GM19351 (cell line): Measurements from ENCODE around the gene RNF220.
A peak's percentile ranks its signal among the peaks of the same experiment; 100 is the strongest.
"Not testable (repeated sequence)": the region's sequence is repeated elsewhere in the genome, so short reads cannot be mapped to it uniquely, and the experiment has no call there.

Experiments
- ATAC-seq: cut with Tn5 transposase; IDR thresholded peaks from one replicate; pipeline ENCODE4 v1.9.1; 2021; ENCODE audit warnings: mild to moderate bottlenecking, moderate library complexity; ENCODE audit not compliant: unreplicated experiment

RNF220 gene

DNA sequence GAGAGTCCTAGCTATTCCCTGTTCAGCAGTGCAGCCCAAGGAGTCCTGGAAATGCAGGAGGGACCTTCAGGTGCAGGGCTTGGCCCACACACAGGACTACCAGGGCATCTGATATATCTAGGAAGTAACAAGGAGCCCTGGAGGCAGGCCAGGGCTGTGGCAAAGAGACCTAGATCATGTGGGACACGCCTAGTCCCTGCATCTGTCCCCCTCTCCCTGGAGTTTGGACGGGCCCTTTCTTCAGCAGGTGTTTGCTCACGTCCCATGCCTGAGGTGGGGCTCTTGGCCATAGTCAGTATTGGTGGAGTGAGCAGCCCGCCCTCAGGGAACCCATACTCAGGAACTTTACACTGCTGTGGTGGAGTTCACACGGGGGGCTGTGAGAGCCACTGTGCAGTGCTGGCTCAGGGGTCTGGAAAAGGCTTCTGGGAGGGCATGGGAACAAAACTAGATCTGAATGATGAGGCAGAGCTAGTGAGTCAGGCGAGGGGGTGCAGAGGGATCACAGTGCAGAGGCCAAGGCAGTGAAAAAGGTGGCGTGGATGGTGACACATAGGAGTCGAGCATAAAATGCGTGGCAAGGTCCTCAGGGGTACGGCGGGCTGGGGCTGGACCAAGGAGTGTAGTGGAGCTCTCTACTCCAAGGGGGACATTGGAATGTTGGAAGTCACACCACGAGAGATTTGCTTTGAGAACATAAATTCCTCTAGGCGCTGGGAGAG, 243.6 kb downstream of the RNF220 start:
- ATAC-seq: no peak

DNA sequence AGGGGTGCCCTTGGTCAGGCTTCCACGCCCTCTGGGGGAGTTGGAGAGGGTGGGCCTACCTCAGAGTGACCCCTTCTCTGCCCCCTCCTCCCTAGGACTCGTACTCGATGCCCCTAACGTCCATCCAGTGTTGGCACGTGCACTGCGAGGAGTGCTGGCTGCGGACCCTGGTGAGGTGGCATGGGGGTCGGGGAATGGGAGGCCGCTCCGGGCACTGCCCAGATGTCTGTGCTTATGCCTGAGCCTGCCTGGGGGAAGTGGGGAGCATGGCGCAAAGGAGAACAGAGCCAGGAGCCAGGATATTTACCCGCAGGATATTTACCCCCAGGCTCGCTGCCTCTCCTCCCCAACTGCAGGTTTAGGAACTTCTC, 244.7 kb downstream of the RNF220 start:
- no peak for ATAC-seq

DNA sequence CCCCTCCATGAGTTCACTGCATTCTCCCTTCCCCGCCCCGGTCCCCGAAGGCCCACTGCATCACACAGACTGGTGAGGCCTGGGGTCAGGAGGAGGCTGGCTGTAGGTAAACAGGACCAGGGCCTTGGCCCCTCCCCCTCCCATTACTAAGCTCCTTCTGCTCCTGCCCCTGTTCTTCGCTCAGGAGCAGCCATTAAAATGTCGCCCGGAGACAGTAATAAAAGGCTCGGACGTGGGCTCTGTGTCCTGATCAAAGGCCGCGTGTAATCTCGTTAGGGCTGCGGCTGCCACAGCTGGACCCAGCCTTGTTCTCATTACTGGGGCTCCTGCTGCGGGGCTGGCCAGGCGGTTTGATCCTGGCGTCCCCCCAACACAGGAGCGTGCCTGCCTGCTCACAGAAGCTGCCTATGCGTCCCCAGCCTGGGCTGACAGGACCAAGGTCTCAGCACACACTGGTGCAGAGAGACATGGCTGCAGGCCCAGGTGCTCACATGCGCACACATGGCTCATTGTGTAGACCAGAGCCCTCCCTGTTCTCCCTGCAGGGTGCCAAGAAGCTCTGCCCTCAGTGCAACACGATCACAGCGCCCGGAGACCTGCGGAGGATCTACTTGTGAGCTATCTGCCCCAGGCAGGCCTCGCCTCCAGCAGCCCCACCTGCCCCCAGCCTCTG, 245.2 kb downstream of the RNF220 start:
- no peak for ATAC-seq

DNA sequence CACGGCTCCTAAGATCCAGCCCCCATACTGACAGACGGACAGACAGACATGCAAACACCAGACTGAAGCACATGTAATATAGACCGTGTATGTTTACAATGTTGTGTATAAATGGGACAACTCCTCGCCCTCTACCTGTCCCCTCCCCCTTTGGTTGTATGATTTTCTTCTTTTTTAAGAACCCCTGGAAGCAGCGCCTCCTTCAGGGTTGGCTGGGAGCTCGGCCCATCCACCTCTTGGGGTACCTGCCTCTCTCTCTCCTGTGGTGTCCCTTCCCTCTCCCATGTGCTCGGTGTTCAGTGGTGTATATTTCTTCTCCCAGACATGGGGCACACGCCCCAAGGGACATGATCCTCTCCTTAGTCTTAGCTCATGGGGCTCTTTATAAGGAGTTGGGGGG, 246.0 kb downstream of the RNF220 start:
- ATAC-seq: no peak

DNA sequence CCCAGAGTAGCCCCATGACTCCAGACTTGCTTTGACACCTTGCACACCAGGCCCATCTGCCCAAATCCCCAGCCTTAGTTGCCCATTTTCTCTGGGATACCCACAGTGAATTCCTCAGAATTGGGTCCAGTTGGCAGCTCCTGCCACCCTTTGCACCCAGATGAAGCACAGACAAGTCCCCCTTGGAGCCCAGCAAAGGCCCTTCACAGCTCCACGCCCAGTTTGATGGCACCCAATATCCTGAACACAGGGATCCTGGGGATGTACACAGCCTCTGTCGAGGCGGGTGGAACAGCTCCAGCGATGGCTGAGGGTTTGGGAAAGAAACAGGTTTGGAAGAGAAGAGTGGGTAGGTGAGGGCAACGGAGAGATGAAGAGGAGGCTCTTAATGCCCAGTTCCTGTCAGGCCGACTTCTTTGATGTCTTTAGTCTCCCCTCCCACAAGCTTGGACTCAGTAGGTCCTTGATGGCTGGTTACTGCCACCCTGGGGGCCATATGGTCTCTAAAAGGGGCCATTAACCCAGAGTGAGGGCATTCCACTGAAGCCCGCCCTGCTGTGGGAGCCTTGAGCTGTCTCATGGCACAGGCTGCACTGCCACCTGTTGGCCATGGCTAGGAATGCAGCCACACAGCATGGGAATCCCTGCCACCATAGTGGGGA, 247.5 kb downstream of the RNF220 start:
- peak; percentile 63 for ATAC-seq

DNA sequence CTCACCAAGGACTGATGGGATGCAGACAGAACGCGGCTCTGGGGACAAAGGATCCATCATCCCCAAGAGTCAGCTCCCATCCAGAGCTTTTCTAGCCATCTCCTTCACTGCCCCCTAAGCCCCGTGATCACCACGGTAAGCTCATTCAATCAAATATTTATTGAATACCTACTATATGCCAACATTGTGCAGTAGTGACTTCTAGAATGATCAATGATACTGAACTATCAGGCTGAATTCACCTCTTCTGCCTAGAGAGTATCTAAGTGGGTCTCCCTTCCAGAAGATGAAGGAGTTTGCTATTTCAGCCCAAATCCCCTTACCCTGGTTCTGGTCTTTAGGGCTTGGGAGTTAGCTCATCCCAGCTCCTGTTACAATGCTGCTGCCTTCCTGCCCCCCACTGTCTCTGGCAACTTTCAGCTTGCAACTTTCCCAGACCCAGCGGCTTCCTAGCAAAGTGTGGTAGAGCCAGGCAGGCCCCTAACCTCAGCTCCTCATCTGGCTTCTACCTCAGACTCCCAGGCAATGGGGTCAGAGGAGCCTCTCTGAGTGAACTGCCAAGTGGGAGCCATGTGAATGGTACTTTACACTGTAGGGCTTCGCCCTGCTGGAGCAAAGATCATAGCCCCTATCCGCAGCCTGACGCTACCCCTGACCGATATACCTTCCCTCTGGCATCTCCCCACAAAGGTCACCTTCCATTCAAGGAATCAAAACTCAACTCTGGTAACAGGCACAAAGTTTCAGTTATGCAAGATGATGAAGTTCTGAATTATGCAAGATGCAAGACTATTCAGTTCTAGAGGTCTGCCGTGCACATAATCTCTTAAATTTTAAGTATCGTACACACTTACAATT, 248.3 kb downstream of the RNF220 start:
- no peak for ATAC-seq

DNA sequence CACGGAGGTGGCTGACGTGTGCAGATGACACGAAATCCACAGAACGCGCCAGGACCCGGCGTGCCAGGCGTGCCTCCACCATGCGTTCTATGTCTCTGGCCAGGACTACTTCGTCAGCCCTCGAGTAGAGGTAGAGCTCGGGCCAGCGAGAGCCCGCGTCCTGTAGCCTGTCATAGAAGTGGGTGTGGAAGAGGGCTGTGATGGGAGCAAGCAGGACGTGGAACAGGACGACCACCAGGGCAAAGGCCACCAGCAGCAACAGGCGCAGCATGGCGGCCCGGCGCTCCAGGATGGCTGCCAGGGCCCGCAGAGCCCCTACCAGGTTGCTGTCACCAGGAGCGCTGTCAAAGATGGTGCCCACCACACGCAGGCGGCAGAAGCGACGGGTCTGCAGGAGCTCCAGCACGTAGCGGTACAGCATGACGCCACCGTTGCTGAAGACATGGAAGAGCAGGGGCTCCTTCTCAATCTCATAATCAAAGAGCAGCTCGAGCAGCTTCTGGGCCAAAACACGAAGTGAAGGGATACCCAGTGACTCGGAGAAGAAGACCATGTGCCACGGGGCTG, 249.6 kb downstream of the RNF220 start:
- no peak for ATAC-seq

DNA sequence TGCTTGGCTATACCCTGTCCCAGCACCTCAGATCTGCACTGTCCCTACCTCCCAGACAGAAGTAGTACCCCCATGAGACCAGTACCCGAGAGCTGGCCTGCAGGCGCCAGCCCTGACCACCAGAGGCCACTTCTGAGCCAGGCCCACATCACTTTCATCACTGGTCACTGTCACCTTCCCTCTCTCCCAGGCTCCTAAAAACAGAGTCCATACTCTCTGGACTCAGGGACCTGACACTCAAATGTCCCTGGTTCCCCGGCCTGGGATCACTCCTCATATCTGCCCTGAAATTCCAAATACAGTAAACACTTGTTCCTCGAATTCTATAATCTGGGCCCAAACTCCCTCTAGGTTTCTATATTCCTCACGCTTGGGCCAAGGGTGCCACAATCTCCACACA, 250.6 kb downstream of the RNF220 start:
- no peak for ATAC-seq

DNA sequence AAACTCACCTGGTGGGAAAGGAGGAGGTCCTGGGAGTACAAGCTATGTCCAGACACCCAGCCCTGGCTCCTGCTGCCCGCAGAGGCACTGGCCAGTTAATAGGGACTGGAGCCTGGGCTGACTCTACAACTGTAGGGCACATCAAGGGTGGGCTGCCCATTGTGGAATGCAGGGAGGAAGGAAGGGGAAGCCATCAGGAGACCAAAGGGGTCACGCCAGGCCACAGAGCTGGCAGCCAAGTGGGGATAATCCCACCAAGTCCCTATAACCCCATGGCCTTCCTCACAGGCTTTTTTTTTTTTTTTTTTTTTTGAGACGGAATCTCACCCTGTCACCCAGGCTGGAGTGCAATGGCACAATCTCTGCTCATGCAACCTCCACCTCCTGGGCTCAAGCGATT, 254.5 kb downstream of the RNF220 start:
- no peak for ATAC-seq

DNA sequence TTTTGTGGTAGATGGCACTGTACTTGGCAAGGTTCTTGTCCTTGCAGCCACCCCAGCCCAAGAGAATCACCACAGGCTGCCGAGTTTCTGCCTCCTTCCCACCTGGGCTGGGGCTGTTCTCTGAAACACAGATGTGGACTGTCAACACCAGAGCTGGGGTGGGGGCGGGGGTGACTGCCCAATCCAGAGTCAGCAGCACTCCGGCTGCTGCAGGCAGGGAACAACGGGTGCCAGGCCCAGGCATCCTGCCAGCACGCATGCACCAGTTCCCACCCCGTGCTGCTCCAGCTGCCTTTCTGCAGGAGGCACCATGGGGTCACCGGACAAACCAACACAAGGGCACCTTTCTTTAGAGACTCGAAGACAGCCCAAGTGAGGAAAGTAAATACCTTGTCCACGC, 255.1 kb downstream of the RNF220 start:
- no peak for ATAC-seq

DNA sequence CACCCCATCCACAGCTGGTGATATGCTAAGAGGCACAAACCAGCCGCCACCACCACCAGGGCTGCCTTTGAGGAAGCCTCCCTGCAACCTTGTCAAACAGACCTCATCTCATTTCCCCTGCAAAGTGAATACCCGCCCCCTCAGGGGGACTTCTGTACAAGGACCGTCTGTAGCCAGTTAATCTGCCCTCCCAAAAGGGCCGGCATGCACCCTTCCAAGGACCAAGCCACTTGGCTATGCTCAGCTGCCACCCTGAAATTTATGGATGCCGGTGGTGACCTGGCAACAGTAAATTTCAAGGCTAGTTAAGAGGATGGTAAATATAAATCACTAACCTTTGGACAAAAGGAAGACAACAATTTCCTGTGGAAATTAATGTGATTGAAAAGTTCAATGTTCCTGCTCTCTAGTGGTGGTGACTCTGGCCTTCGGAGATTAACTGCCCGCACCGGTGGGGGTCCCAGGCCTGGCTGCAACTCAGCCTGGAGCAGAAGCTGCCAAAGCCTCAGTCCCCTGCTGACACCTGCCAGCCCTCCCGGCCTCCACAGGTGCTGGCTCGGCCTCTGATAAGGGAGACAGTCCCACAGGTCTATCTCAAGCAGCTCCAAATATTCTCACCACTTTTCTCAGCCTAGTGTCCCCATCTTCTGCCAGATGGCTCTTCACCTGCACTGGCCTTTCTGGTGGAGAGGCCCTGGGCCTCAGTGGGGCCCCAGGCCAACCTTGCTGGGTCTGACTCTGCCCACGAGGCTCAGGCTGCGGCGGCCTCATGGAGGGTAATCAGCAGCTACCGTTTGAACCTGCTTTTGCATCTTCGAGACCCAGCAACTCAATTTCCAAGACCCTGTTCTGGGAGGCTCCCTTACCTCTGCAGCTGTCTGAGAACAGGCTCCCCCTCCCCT, 257.0 kb downstream of the RNF220 start:
- ATAC-seq: no peak

DNA sequence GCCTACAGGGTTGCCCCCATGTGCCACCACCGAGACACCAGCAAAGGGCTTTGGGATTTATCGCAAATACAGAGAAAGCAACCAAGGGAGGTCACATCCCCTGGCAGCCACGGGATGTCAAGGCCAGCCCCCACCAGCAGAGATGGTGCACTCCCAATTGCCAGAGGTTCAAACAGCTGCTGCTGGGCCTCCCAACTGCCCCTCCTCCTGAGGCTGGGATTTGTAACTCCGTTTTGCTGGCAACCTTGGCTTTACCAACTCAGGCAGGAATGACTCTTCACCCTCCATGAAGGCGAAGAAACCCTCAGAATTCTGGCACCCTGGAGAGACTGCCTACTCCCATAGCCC, 257.6 kb downstream of the RNF220 start:
- no peak for ATAC-seq

DNA sequence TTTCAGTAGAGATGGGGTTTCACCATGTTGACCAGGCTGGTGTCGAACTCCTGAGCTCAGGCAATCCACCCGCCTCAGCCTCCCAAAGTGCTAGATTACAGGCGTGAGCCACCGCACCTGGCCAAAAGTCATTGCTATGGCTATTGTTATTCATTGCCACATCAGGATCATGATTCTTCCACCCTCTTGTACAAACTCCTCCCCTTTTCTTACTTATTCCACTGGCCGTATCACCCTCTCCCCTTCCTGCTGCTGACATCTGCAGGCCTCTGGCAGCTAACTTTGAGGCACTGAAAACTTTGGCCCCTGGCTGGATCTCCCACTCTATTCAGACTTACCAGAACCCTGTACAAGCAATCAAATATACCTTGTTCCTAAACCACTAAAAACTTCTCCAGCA, 258.4 kb downstream of the RNF220 start:
- ATAC-seq: no peak

DNA sequence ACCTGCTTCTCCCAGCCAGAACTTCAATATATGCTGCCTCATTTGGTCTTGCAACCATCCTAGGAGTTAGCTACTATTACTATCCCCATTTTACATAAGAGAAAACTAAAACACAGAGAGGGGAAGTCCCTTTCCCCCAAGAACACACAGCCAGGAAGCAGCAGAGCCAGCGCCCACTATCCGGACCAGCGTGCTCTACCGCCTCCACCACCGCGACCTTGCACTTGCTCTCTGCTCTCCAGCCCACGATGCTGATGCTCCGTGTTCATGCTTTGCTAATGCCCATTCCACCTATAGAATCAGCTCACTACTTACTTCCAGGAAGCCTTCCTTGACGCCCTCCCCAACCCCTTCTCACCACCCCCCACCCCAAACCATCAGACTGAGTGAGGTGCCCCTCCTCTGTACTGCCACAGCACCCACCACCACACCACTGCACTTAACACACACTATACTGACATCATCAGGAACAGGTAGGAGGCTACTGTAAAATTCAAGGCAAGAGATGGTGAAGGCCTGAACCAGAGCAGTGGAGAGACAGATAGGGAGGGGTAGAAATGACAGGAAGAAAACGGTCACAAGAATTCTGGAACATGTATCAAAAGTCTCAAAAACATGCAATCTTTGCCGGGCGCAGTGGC, 259.8 kb downstream of the RNF220 start:
- peak; percentile 69 for ATAC-seq

DNA sequence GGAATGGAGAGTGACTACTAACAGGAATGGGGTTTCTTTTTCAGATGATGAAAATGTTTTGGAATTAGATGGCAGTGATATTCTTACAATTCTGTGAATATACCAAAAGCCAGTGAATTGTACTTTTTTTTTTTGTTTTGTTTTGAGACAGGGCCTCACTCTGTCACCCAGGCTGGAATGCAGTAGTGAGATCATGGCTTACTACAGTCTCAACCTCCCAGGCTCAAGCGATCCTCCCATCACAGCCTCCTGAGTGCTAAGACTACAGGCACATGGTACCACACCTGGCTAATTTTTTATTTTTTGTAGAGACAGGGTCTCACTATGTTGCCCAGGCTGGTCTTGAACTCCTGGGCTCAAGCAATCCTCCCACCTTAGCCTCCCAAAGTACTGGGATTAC, 261.7 kb downstream of the RNF220 start:
- not testable (repeated sequence) for ATAC-seq

DNA sequence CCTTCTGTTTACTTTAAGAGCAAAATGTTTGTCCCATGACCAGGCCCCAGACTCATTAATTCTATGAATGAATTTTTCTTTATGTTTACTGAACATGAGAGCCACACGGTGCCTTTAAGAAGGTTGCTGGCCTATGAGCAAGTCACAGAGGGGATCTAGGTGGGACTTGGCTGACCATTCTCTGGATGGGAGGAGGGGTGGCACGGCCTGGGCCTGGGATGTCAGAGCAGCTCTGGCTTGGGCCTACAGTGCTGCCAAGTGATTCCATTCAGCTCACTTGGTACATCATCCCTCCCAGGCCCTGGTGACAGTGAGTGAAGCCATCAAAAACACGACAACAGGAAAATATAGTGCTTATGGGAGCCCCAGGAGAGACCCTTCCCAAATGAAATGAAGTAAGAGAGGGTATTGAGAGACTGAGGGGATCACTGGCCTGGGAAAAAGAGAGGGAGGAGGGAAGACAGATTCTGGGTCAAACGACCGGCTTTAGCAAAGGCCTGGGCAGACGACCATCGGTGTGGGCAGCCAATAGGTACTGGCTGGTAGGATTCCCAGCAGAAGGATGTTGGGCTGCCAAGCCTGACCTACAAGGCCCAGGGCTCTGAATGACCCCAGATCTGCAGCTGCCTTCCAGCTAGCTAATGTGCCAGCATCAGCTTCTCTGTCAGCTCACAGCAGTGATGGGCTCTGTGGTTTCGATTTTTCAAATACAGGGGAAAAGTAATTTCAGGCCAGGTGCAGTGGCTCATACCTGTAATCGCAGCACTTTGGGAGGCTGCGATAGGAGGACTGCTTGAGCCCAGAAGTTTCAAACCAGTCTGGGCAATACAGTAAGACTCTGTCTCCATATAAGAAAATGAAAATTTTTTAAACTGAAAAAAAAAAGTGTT, 265.9 kb downstream of the RNF220 start:
- no peak for ATAC-seq

DNA sequence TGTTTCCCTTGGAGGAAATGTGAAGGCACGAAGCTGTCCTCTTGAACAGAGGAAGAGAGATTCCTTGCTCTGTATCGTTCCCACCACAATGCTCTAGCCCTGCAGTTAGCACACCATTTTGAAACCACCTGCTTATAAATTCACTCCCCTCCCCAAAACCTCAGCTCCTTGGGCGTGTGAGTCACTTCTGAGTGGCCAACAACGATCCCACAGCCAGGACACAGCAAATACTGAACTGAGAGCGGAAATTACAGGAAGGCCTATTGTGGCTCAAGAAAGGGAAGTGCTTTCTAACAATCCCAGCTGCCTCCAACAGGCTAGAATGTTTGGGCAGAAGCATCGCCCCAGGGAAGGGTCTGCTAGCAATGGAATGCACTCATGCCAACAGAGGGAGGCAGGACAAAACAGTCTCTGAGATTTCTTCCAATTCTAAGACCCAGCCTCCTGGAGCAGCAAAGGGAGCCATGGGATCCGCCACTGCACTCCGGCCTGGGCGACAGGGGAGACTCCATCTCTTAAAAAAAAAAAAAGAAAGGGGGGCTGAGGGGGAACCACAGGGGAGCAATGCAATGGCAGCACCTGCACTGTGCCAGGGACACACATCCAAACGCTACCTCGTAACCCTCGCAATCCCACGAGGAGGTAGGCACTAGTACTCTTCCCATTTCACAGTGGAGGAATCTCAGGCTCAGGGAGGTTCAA, 267.4 kb downstream of the RNF220 start:
- no peak for ATAC-seq
